Nucleus accumbens (tissue), 56 donors: ENCODE measurements around the gene MYO7B.
"Not testable (repeated sequence)": the region's sequence is repeated elsewhere in the genome, so short reads cannot be mapped to it uniquely, and the experiment has no call there.

Experiments used
- DNase-seq, 56 donors: peaks; one replicate each; lab custom pipeline; 2025; lab: John Stamatoyannopoulos, UW

Gene MYO7B

GRCh38 chr2:127570282-127571250, 35.1 kb downstream of the MYO7B start:
- DNase-seq = peak in 4 of 56 donors; percentile 9 to 17 (median 12)

GRCh38 chr2:127572352-127572751, 36.9 kb downstream of the MYO7B start:
- DNase-seq = not testable (repeated sequence)

- DNase-seq = no peak
Measured at GRCh38 chr2:127572841-127573240, 37.4 kb downstream of the MYO7B start.

- no peak for DNase-seq
Measured at GRCh38 chr2:127573298-127573697, 37.8 kb downstream of the MYO7B start.

GRCh38 chr2:127573771-127574170, 38.3 kb downstream of the MYO7B start:
- DNase-seq = no peak

- no peak for DNase-seq
Measured at GRCh38 chr2:127574656-127575055, 39.2 kb downstream of the MYO7B start.

GRCh38 chr2:127575185-127575765, 39.8 kb downstream of the MYO7B start:
- DNase-seq = no peak

GRCh38 chr2:127575941-127576432, 40.5 kb downstream of the MYO7B start:
- peak in 1 of 56 donors; percentile 11 for DNase-seq

GRCh38 chr2:127576433-127577207, 41.1 kb downstream of the MYO7B start:
- peak in 26 of 56 donors; percentile 10 to 73 (median 30) for DNase-seq

GRCh38 chr2:127577208-127577475, 41.7 kb downstream of the MYO7B start:
- no peak for DNase-seq

GRCh38 chr2:127577503-127577902, 42.0 kb downstream of the MYO7B start:
- no peak for DNase-seq

- no peak for DNase-seq
Measured at GRCh38 chr2:127577973-127578372, 42.5 kb downstream of the MYO7B start.

- no peak for DNase-seq
Measured at GRCh38 chr2:127578411-127578810, 42.9 kb downstream of the MYO7B start.

- DNase-seq = no peak
Measured at GRCh38 chr2:127579231-127579630, 43.7 kb downstream of the MYO7B start.

- DNase-seq = no peak
Measured at GRCh38 chr2:127580167-127581049, 44.9 kb downstream of the MYO7B start.

- no peak for DNase-seq
Measured at GRCh38 chr2:127581050-127581345, 45.5 kb downstream of the MYO7B start.

GRCh38 chr2:127581516-127582490, 46.3 kb downstream of the MYO7B start:
- no peak for DNase-seq

GRCh38 chr2:127582863-127583861, 47.7 kb downstream of the MYO7B start:
- no peak for DNase-seq
